ENCODE measurements around the gene GARIN5B. TPM values are rescaled to one million over a fixed set of nuclear protein-coding genes. Genes with fewer than 3 reads are reported as not detected.

Gene GARIN5B
- polyA plus RNA-seq, 2 of the 4 experiments (the other 2 are of a cell fraction) = 0.05 TPM; not detected in 1

GRCh38 chr19:55370305-55370988, 7.4 kb upstream of the GARIN5B start, which contains the start of gene IL11 (continued):
- TF ChIP-seq ELK1 (IDR thresholded peaks at IDR 0.05; ENCODE audit: low read depth, low read length) = no peak

GRCh38 chr19:55369653-55370304, 6.7 kb upstream of the GARIN5B start:
- TF ChIP-seq MAX (IDR thresholded peaks at IDR 0.05) = no peak; the same call in 1 of the 2 replicates
- TF ChIP-seq MAFK (IDR thresholded peaks at IDR 0.05; ENCODE audit: partially characterized antibody) = no peak
- no peak; the same call in 1 of the 3 replicates for TF ChIP-seq BCL3 (IDR thresholded peaks at IDR 0.05)
- TF ChIP-seq KDM1A (IDR thresholded peaks at IDR 0.05; ENCODE audit: low read depth) = no peak
- TF ChIP-seq HOXB13 (CRISPR knock-in tag; IDR thresholded peaks at IDR 0.05; ENCODE audit: low read depth) = no peak
- no peak for TF ChIP-seq ELK1 (IDR thresholded peaks at IDR 0.05; ENCODE audit: low read depth, low read length)
- peak; percentile 97 for TF ChIP-seq TFCP2L1 (CRISPR knock-in tag; IDR thresholded peaks at IDR 0.05)
- TF ChIP-seq GATA3 (IDR thresholded peaks at IDR 0.05; ENCODE audit: borderline replicate concordance) = peak; percentile 26; the same call in 1 of the 2 replicates
- TF ChIP-seq SMC3 (IDR thresholded peaks at IDR 0.05) = no peak
- TF ChIP-seq ESRRA (IDR thresholded peaks at IDR 0.05; ENCODE audit: borderline replicate concordance, low read length) = no peak
- peak; percentile 91 for TF ChIP-seq RARB (CRISPR knock-in tag; IDR thresholded peaks at IDR 0.05)
- no peak for TF ChIP-seq HES2 (IDR thresholded peaks at IDR 0.05)
- TF ChIP-seq PBX3 (IDR thresholded peaks at IDR 0.05) = peak; percentile 25; the same call in 1 of the 2 replicates
- no peak for TF ChIP-seq NPAS2 (CRISPR knock-in tag; IDR thresholded peaks at IDR 0.05; ENCODE audit: borderline replicate concordance)
- TF ChIP-seq CHD4 (IDR thresholded peaks at IDR 0.05; ENCODE audit: borderline replicate concordance) = no peak
- TF ChIP-seq CEBPB (IDR thresholded peaks at IDR 0.05) = no peak
- TF ChIP-seq CBX8 (IDR thresholded peaks at IDR 0.05) = no peak
- TF ChIP-seq JUNB (IDR thresholded peaks at IDR 0.05) = no peak
- no peak for TF ChIP-seq EHF (CRISPR knock-in tag; IDR thresholded peaks at IDR 0.05)
- TF ChIP-seq HEYL (CRISPR knock-in tag; IDR thresholded peaks at IDR 0.05) = no peak
- no peak for TF ChIP-seq RFX5 (IDR thresholded peaks at IDR 0.05)
- peak; percentile 86; the same call in 1 of the 2 replicates for TF ChIP-seq FOSB (CRISPR knock-in tag; IDR thresholded peaks at IDR 0.05)
- TF ChIP-seq ZSCAN20 (CRISPR knock-in tag; IDR thresholded peaks at IDR 0.05) = no peak
- TF ChIP-seq HOXB5 (CRISPR knock-in tag; IDR thresholded peaks at IDR 0.05) = no peak
- no peak for TF ChIP-seq NFE2L2 (conservative IDR thresholded peaks at IDR 0.05; ENCODE audit: low read length)
- TF ChIP-seq ZFP36 (IDR thresholded peaks at IDR 0.05; ENCODE audit: borderline replicate concordance, partially characterized antibody) = no peak
- TF ChIP-seq POLR2A (IDR thresholded peaks at IDR 0.05; ENCODE audit: low read length) = no peak
- TF ChIP-seq HOXA7 (CRISPR knock-in tag; IDR thresholded peaks at IDR 0.05) = peak; percentile 59; the same call in 1 of the 2 replicates
- TF ChIP-seq MAZ (IDR thresholded peaks at IDR 0.05; ENCODE audit: borderline replicate concordance, low read depth, low read length) = no peak
- Histone ChIP-seq H3K4me3 (peak overlapping the region; percentile 85), H3K4me2 (peak overlapping the region; percentile 93), H3K4me1 (peaks cover 61% of the 10 kb centered on the region), H3K9me3 (no peaks in the 10 kb centered on the region), H3K27ac (peak overlapping the region; percentile 91 to 96)
- peak; percentile 86 to 98 for DNase-seq (ENCODE audit: low read depth in 1 of 2, low spot score in 1 of 2)
- CTCF ChIA-PET = interaction anchor here (0.7 to 14.8 kb wide), 8 partner anchors 10 to 229 kb away, joined by 3 to 105 read pairs (median 10); partner anchors contain the start of gene TMEM238
- POLR2A ChIA-PET = interaction anchor here (1.2 to 2.8 kb wide), 4 partner anchors 14 to 30 kb away, joined by 3 to 13 read pairs (median 8); partner anchors contain the start of genes KMT5C and TMEM238
- FAIRE-seq = no peak
- peak; percentile 45 to 71 for ATAC-seq
- 0% methylated on average over 19 of the region's 59 CpGs for WGBS (ENCODE audit: missing lambda C conversion rate)

Data from A549 (cell line).